GM08714 (cell line): ENCODE data around the gene INTS6.

Source experiments
- H3K4me3 ChIP-seq: fragments of 200-500 bp; sonication (Bioruptor generic); 2 replicates; pipeline ENCODE4 v1.5.1; 2014; ENCODE audit warnings: mild to moderate bottlenecking, low read length, inconsistent platforms
- ZNF274 ChIP-seq: IDR thresholded peaks from 2 replicates; pipeline ENCODE4 v1.6.1; 2012; ENCODE audit warnings: mild to moderate bottlenecking, low read depth, low read length

INTS6 gene

GRCh38 chr13:51332566-51333361 is 120.1 kb downstream of the INTS6 start:
- no peak for TF ChIP-seq ZNF274
- H3K4me3 ChIP-seq = no peak overlapping the region

DNA sequence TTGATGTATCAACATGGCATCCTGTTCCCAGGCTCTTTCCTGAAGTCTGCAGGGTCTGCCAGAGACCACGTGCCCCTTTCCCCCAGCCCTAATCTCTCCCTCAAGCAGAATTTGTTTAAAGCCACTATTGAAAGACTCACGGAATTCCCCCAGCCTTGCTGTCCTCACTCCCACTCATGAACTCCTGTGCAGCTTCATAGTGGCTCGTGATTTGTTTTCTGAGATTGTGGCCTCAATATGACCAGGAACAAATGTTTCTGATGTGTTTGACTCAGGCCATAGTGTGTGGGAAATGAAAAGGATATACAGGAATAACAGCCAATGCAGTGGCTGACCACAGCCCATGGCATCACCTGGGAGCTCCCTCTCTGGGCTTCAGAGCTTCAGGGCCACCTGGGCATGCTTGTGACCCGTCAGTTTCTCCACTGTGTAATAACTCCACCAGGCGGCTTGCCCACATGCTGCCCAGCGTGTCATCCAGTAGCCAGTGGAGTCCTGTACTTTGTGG is 121.4 kb downstream of the INTS6 start:
- no peak for TF ChIP-seq ZNF274
- H3K4me3 ChIP-seq = no peak overlapping the region

- H3K4me3 ChIP-seq = no peak overlapping the region
- TF ChIP-seq ZNF274 = no peak
These were observed 122.0 kb downstream of the INTS6 start for GRCh38 chr13:51330791-51331190.

- H3K4me3 ChIP-seq = no peak overlapping the region
These were observed 123.2 kb downstream of the INTS6 start for GRCh38 chr13:51329606-51330005.

DNA sequence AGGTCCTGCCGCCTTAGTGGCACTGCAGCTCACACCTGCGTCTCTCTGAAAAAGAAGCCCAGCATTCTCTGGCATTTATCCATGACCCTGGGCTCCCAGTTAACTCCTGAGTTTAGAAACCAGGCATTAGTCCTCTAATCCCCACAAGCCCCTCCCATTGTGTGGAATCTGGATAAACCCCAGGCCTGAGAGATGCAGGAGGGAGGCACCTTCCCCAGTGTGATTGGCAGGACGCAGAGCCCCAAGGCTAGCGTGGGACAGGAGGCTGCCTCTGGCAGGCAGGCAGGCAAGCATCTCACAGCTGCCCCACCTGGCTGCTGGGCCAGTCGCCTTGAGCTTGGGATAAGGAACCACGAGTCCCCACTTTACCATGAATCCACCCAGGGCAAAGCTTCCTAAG is 124.3 kb downstream of the INTS6 start:
- no peak overlapping the region for H3K4me3 ChIP-seq
- no peak for TF ChIP-seq ZNF274

More at GRCh38 chr13:51329606-51330005, 123.2 kb downstream of the INTS6 start:
- no peak for TF ChIP-seq ZNF274

GRCh38 chr13:51327961-51328360 is 124.9 kb downstream of the INTS6 start:
- no peak for TF ChIP-seq ZNF274
- H3K4me3 ChIP-seq = no peak overlapping the region

DNA sequence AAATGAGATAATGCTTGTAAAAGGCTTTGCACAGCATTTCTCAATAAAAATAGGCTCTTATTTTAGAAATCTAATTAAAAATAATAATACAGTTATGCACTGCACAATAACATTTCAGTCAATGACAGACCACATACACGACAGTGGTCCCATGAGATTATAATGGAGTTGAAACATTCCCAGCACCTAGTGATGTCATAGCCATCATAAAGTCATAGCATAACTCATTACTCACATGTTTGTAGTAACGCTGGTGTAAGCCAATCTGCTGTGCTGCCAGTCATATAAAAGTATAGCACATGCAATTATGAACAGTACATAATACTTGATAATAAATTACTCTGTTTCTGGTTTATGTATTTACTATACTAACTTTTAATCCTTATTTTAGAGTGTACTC is 126.1 kb downstream of the INTS6 start:
- no peak overlapping the region for H3K4me3 ChIP-seq
- no peak for TF ChIP-seq ZNF274

DNA sequence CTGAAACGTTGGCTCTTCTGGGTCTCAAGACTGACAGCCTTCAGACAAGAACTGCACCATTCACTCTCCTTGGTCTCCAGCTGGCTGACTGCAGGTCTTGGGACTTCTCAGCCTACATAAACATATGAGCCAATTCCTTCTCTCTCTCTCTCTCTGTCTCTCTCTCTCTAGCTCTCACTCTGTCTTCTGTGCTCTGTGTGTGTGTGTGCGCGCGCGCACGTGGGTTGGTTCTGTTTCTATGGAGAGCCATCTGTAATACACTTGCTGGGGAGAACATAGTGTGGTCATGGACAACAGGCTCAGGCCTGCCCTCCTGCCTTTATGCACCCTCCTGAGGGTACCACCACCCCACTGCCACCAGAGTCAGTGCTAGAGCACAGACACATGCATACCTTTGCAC is 127.0 kb downstream of the INTS6 start:
- no peak overlapping the region for H3K4me3 ChIP-seq
- TF ChIP-seq ZNF274 = no peak

DNA sequence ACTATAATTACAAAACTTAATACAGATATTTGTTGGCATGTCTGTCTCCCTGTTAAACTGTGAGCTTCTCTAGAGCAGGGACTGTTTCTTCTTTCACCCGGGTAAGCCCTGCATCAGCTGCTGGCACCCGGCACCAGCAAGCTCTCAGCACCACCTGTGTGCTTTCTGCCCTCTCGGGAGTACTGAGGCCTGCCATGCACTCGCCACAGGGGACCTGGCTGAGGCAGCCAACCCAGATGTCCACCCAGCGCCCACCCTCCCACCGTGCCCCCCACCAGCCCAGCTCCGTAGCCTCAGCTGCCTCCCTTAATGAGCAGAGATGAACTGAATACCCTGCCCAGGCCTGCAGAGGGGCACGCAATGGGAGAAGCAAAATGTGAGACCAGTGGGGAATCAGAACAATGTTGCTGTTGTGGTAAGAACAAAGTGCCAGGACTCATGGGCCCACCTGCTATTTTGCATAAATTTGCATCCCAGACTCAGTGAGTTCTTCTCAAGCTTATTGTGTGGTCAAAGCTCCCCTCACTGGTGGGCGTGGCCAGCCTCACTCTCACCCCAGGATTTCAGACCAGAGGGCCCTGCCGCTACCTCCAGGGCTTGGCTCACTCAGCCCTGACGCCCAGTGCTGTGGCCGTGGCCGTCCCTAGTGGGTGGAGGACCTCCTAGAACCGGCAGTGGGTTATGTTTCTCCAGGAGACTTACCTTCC is 128.0 kb downstream of the INTS6 start:
- H3K4me3 ChIP-seq = no peak overlapping the region
- no peak for TF ChIP-seq ZNF274

DNA sequence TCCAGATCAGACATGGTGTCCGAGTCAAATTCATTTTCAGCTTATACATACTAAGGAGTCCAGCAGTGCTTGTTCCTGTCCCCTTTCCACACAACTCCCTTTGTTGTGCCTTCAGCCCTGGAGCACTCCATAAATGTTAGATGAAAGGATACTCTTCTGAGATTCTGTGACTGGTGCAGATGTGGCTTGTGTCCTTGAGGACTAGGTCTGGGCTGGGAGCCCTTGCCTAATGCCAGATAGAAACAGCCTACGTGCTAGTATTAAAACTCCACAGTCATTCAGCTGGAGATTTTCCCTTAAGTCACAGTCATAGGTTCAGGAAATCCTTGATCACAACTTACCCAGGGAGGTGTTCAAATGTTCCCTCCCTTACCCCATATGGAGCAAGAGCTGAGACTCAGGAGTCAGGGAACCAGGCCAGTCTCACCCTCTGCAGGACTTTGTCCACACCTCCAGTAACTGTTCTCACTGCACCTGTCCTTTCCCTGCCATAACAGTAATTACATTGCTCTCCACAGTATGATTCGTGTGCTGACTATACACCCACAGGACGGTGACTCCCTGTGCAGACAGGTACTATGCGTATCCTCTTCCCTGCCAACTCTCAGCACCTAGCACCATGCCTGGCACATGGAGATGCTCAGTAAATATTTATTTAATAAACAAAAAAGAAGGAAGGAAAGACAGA is 128.9 kb downstream of the INTS6 start:
- H3K4me3 ChIP-seq = no peak overlapping the region
- no peak for TF ChIP-seq ZNF274

DNA sequence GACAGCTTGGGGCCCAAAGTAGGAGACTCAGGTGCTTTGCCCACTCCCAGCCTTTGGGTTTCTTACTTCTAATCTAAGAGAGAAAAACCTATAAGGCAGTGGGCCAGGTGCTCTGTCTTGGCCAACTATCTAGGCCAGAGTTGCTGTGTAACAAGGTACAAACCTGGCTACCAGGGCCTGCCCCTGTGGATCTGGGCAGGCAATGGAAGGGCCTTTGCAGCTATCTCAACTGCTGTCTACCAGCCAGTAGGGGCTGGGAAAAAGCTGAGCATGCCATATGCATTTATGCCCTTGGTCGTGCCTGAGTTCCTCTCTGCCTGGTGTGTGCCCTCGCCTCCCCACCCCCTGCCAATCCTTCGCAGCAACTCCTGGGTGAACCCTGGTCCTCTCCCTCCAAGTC is 130.0 kb downstream of the INTS6 start:
- TF ChIP-seq ZNF274 = no peak
- no peak overlapping the region for H3K4me3 ChIP-seq

DNA sequence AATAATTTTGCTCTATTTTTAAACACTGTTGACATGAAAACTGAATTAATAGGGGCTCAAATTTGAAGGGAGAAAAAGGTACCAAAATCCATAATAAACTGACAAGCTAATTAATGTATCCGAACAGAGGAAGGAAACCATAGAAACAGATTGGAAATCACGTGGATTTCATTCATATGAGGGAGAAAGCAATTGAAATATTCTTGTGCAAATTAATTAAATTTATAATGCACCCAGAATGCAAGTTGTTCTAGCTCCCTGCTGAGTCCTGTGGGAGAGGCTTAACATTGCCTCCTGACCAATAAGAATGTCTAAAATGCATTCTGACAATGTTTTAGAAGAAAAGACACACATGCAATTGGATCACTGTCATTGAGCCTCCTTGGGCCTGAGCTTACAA is 131.0 kb downstream of the INTS6 start:
- no peak overlapping the region for H3K4me3 ChIP-seq
- TF ChIP-seq ZNF274 = no peak

- no peak for TF ChIP-seq ZNF274
- no peak overlapping the region for H3K4me3 ChIP-seq
These were observed 134.0 kb downstream of the INTS6 start for GRCh38 chr13:51318876-51319275.

DNA sequence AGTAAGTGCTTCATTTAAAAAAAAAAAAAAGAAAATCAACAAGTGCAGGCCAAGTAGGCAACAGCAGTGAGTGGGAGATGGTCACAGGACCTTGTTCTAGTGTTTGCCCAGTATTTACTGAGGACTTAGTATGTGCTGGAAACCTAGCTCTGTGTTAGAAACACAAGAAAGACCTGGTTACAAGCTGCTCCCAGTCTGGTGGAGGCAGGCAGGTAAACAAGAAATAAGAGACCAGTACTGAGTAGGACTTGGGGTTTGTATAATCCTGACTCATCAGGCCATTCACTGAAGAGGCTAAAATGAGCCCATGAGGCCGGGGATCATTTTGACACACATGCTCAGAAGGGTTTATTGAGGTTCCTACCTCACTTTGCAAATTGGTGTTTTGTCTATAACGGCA is 134.8 kb downstream of the INTS6 start:
- TF ChIP-seq ZNF274 = no peak
- no peak overlapping the region for H3K4me3 ChIP-seq
